CD4-positive, alpha-beta T cell treated with Interleukin-12 subunit alpha and Interleukin-12 subunit beta, for 1 hour (primary cell): ENCODE results near the gene PRRT1.

Source experiments
- DNase-seq: peaks from one replicate; pipeline ENCODE4 v3.0.0-alpha.2; 2020

Gene PRRT1

GRCh38 chr6:32173051-32173727, 21.4 kb upstream of the PRRT1 start:
- no peak for DNase-seq

- DNase-seq, result no peak
Measured at GRCh38 chr6:32171234-32171633, 19.5 kb upstream of the PRRT1 start.

- DNase-seq, result no peak
Measured at GRCh38 chr6:32170294-32170693, 18.6 kb upstream of the PRRT1 start.

GRCh38 chr6:32168807-32169591, 17.3 kb upstream of the PRRT1 start:
- DNase-seq, result no peak

- DNase-seq, result no peak
Measured at GRCh38 chr6:32168350-32168749, 16.6 kb upstream of the PRRT1 start.

GRCh38 chr6:32167761-32168262, 16.1 kb upstream of the PRRT1 start:
- DNase-seq, result no peak

GRCh38 chr6:32167154-32167760, 15.5 kb upstream of the PRRT1 start:
- no peak for DNase-seq

- no peak for DNase-seq
Measured at GRCh38 chr6:32166411-32167061, 14.8 kb upstream of the PRRT1 start.

- DNase-seq, result no peak
Measured at GRCh38 chr6:32164295-32164694, 12.6 kb upstream of the PRRT1 start, which contains the start of gene EGFL8. Gene EGFL8, plus strand, starts transcription at chr6:32164595. Its CDS starts 1,571 bp downstream, at chr6:32166166.

GRCh38 chr6:32163559-32164258, 12.0 kb upstream of the PRRT1 start:
- no peak for DNase-seq

- no peak for DNase-seq
Measured at GRCh38 chr6:32158052-32158451, 6.3 kb upstream of the PRRT1 start.

GRCh38 chr6:32156891-32157290, 5.2 kb upstream of the PRRT1 start:
- no peak for DNase-seq

- peak; percentile 78 for DNase-seq
Measured at GRCh38 chr6:32154514-32155161, 2.9 kb upstream of the PRRT1 start.

- peak; percentile 83 for DNase-seq
Measured at GRCh38 chr6:32153564-32154513, 2.1 kb upstream of the PRRT1 start, which contains the start of gene PPT2. Gene PPT2, plus strand, starts transcription at chr6:32154141. Its CDS starts 454 bp downstream, at chr6:32154595.

GRCh38 chr6:32152769-32153563, 1.2 kb upstream of the PRRT1 start:
- no peak for DNase-seq

GRCh38 chr6:32151181-32151862, 417 bp downstream of the PRRT1 start:
- no peak for DNase-seq

GRCh38 chr6:32149932-32150870, 1.5 kb downstream of the PRRT1 start:
- no peak for DNase-seq
